ENCODE measurements around the gene RTKN2.

Gene RTKN2

GRCh38 chr10:62231805-62232204 lies 36.8 kb downstream of the RTKN2 start:
- no peak for DNase-seq
- Histone ChIP-seq H3K27me3 (replicated peaks) (no peaks in the 10 kb centered on the region), H3K4me3 (ENCODE audit: low read depth, low read length) (no peak overlapping the region), H3K36me3 (replicated peaks) (no peaks in the 10 kb centered on the region), H3K27ac (peak overlapping the region; percentile 34)
- TF ChIP-seq, protein P1, sequence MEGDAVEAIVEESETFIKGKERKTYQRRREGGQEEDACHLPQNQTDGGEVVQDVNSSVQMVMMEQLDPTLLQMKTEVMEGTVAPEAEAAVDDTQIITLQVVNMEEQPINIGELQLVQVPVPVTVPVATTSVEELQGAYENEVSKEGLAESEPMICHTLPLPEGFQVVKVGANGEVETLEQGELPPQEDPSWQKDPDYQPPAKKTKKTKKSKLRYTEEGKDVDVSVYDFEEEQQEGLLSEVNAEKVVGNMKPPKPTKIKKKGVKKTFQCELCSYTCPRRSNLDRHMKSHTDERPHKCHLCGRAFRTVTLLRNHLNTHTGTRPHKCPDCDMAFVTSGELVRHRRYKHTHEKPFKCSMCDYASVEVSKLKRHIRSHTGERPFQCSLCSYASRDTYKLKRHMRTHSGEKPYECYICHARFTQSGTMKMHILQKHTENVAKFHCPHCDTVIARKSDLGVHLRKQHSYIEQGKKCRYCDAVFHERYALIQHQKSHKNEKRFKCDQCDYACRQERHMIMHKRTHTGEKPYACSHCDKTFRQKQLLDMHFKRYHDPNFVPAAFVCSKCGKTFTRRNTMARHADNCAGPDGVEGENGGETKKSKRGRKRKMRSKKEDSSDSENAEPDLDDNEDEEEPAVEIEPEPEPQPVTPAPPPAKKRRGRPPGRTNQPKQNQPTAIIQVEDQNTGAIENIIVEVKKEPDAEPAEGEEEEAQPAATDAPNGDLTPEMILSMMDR (IDR thresholded peaks at IDR 0.05; ENCODE audit: low read depth, low read length, missing control alignments) = no peak
- in situ Hi-C loops (cut with HindIII; ENCODE audit: low pct_ligation_motif_present, low sequenced_read_pairs) = loop anchor here (25.0 kb wide), 1 partner anchor 145 kb away; no protein-coding TSS in a partner anchor

DNA sequence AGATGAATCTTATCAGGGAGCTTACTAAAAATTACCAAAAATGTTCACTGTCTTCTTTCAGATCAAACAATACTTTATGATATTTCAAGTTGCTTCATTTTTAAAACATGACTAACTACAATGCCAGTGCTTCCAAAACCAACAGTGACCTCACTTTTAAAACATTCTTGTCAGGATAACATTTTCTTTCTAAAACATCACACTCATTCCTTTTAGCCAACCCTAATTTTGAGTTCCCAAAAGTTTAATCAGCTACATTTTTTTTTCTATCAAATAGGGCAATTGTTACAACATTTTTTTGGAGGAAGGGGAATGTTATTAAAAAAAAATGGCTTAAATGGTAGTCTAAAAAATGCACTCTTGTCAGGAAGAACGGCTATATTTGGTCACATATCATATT lies 37.3 kb downstream of the RTKN2 start:
- Histone ChIP-seq H3K27ac (peak overlapping the region; percentile 52), H3K36me3 (replicated peaks) (no peaks in the 10 kb centered on the region), H3K4me3 (ENCODE audit: low read depth, low read length) (no peak overlapping the region), H3K27me3 (replicated peaks) (no peaks in the 10 kb centered on the region)
- in situ Hi-C loops (cut with HindIII; ENCODE audit: low pct_ligation_motif_present, low sequenced_read_pairs) = loop anchor here (25.0 kb wide), 1 partner anchor 144 kb away; no protein-coding TSS in a partner anchor
- TF ChIP-seq, protein P1 (IDR thresholded peaks at IDR 0.05; ENCODE audit: low read depth, low read length, missing control alignments) = no peak
- DNase-seq = peak; percentile 57

DNA sequence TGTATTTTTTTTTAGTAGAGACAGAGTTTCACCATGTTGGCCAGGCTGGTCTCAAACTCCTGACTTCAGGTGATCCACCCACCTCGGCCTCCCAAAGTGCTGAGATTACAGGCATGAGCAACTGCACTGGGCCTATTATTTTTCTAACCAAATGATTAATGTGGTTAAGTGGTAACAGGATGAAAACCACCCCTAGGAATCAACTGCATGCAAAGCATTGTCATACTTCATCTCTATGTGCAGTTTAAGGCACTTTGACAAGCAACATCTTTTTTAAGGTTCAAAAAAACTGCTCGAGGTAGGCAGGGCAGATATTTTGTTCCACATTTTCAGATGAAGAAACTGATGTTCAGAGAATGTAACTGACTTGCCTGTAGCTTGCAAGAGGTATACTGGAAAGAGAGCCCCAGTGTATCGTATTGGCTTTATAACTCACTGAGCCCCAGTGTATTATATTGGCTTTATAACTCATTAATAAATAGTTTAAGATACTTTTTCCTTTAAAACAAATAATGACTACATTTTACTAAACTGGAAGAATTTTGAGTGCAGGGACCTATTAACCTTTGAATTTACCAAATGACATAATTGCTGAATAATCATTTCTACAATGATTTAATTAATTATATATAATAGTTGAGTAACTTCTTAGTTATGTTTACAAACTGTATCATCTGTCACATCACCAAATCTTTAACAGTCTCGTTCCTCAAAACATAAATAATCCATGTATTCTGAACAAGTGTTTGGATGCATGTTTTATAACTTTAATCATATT lies 38.1 kb downstream of the RTKN2 start:
- H3K4me3 ChIP-seq (ENCODE audit: low read depth, low read length) = no peak overlapping the region
- H3K27ac ChIP-seq = peak overlapping the region; percentile 52
- no peaks in the 10 kb centered on the region for H3K27me3 ChIP-seq (replicated peaks)
- in situ Hi-C loops (cut with HindIII; ENCODE audit: low pct_ligation_motif_present, low sequenced_read_pairs) = loop anchor here (25.0 kb wide), 1 partner anchor 143 kb away; no protein-coding TSS in a partner anchor
- H3K36me3 ChIP-seq (replicated peaks) = no peaks in the 10 kb centered on the region
- TF ChIP-seq, protein P1 (IDR thresholded peaks at IDR 0.05; ENCODE audit: low read depth, low read length, missing control alignments) = no peak
- peak; percentile 47 for DNase-seq

DNA sequence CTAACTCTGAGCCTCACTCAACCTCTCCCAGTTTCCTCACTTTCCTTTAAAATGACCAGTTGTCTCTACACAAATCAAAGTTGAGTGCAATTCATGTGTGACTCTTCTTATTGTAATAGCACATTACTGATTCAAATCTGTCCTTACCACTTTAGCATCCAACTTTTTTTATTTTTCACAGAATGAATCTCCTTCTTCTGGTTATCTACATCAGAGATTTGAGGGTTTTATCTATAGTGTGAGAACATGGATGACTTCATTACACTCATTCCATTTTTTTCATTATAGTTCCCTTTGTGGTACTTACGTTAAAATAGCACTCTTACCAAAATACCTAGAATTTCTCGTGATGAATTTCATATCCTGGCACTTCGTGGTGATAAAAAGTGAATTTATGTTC lies 43.3 kb downstream of the RTKN2 start:
- Histone ChIP-seq H3K36me3 (replicated peaks) (no peaks in the 10 kb centered on the region), H3K4me3 (ENCODE audit: low read depth, low read length) (no peak overlapping the region), H3K27ac (no peak overlapping the region), H3K27me3 (replicated peaks) (no peaks in the 10 kb centered on the region)
- in situ Hi-C loops (cut with HindIII; ENCODE audit: low pct_ligation_motif_present, low sequenced_read_pairs) = loop anchor here (25.0 kb wide), 1 partner anchor 138 kb away; no protein-coding TSS in a partner anchor
- no peak for DNase-seq
- TF ChIP-seq, protein P1 (IDR thresholded peaks at IDR 0.05; ENCODE audit: low read depth, low read length, missing control alignments) = no peak

GRCh38 chr10:62224606-62225005 lies 44.0 kb downstream of the RTKN2 start:
- DNase-seq = peak; percentile 47
- H3K27ac ChIP-seq = no peak overlapping the region
- TF ChIP-seq, protein P1 (IDR thresholded peaks at IDR 0.05; ENCODE audit: low read depth, low read length, missing control alignments) = no peak
- in situ Hi-C loops (cut with HindIII; ENCODE audit: low pct_ligation_motif_present, low sequenced_read_pairs) = loop anchor here (25.0 kb wide), 1 partner anchor 137 kb away; no protein-coding TSS in a partner anchor
- no peaks in the 10 kb centered on the region for H3K27me3 ChIP-seq (replicated peaks)
- H3K36me3 ChIP-seq (replicated peaks) = no peaks in the 10 kb centered on the region
- no peak overlapping the region for H3K4me3 ChIP-seq (ENCODE audit: low read depth, low read length)

Data from brain microvascular endothelial cell (primary cell).